Body of pancreas (tissue), 4 donors: ENCODE data around the gene RSPRY1.

Experiments
- CTCF ChIP-seq, 7 experiments: fragments of 450-650 bp in 4 of 7; fragments of 200-600 bp in 3 of 7; sonication (generic) in 3 of 7; IDR thresholded peaks; one replicate each; pipeline ENCODE4 v1.5.1; 2016 to 2019; ENCODE audit warnings: antibody characterized with exemption in 7 of 7
- POLR2A ChIP-seq, 3 donors: fragments of 450-650 bp; IDR thresholded peaks; one replicate each; pipeline ENCODE4 v1.6.1; 2016; ENCODE audit warnings: antibody characterized with exemption in 3 of 3, mild to moderate bottlenecking in 2 of 3

- TF ChIP-seq CTCF (IDR thresholded peaks at IDR 0.05) (no peak), POLR2A (IDR thresholded peaks at IDR 0.05) (no peak)
Observed at GRCh38 chr16:57159447-57159846, 26.7 kb upstream of the RSPRY1 start.
